ENCODE data around the gene OSBPL2. TPM values are rescaled to one million over a fixed set of nuclear protein-coding genes. Genes with fewer than 3 reads are reported as not detected.

The OSBPL2 gene
- total and polyA plus RNA-seq, 2 donors (not counting 3 experiments of a cell fraction or from before 2014, with no cell fraction given), result 13.1 to 33.0 TPM

DNA sequence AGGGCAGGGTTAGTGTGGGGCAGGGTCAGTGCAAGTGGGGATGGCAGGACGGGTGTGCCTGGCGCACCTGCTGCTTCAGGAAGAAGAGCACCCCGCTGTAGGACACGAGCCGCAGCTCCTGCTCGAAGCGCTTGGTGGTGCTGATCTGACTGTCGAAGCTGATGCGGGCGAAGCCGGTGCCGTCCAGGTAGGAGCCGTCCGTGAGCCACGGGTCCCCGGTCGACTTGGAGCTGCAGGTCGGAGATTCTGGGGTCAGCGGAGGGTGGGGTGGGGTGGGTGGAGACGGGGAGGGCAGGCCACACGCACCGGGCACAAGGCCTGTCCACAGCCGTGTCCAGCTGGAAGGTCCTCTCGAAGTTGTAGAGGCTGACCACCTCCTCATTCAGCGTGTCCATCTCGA lies 74.7 kb downstream of the OSBPL2 start:
- H3K9ac ChIP-seq (replicated peaks; ENCODE audit: extremely low read depth, insufficient read depth, low read length), result no peak overlapping the region
- peaks cover 17 to 71% of the 10 kb centered on the region in 2 experiments for H3K36me3 ChIP-seq (ENCODE audit: control insufficient read depth in 2 of 2, extremely low read depth in 1 of 2, insufficient read depth in 2 of 2, low read length in 2 of 2)
- no peaks in the 10 kb centered on the region for H3K9me1 ChIP-seq (replicated peaks; ENCODE audit: control insufficient read depth, extremely low read depth, insufficient read depth, low read length)
- H3K4me2 ChIP-seq (ENCODE audit: insufficient read depth, low read length), result no peak overlapping the region
- ChIA-PET POLR2A (no interaction called here), CTCF (interaction anchor here (0.6 to 2.3 kb wide), 2 partner anchors 20 to 69 kb away, joined by 3 to 7 read pairs; no protein-coding TSS in a partner anchor)
- no peaks in the 10 kb centered on the region for H4K20me1 ChIP-seq (replicated peaks; ENCODE audit: control insufficient read depth, extremely low read depth, insufficient read depth, low read length)
- no TSS peak for BruUV-seq (replicated peaks)
- no peak overlapping the region for H2AFZ ChIP-seq (ENCODE audit: low read depth, low read length)
- no peaks in the 10 kb centered on the region for H3K27me3 ChIP-seq (ENCODE audit: control insufficient read depth in 2 of 2, insufficient read depth in 2 of 2, low read length in 2 of 2)
- H3K27ac ChIP-seq (ENCODE audit: insufficient read depth, low read depth, low read length), result no peak overlapping the region
- peaks cover 4% of the 10 kb centered on the region for H3K79me2 ChIP-seq (ENCODE audit: control insufficient read depth, insufficient read depth, low read length)
- dilution Hi-C loops (cut with MboI; ENCODE audit: extremely low pct_ligation_motif_present, low sequenced_read_pairs) (no loop called here), intact Hi-C loops (cut with micrococcal nuclease) (no loop called here)
- H3K9me3 ChIP-seq (replicated peaks; ENCODE audit: control insufficient read depth, insufficient read depth, low read length), result no peaks in the 10 kb centered on the region
- H3K4me1 ChIP-seq (ENCODE audit: control insufficient read depth, extremely low read depth, insufficient read depth, low read length), result no peaks in the 10 kb centered on the region
- TF ChIP-seq MAX (IDR thresholded peaks at IDR 0.05; ENCODE audit: insufficient read depth, insufficient read length), result no peak
- no peak for TF ChIP-seq GATA2 (IDR thresholded peaks at IDR 0.05; ENCODE audit: insufficient read depth, insufficient read length, low read depth, low read length)
- TF ChIP-seq MYC (IDR thresholded peaks at IDR 0.05; ENCODE audit: low read depth, low read length), result no peak
- TF ChIP-seq POLR2A (IDR thresholded peaks at IDR 0.05; ENCODE audit: low read depth, low read length), result no peak
- no peak for TF ChIP-seq EZH2 (IDR thresholded peaks at IDR 0.05; ENCODE audit: borderline replicate concordance, low read depth, low read length, severe bottlenecking)
- no peak for TF ChIP-seq POLR2AphosphoS5 (IDR thresholded peaks at IDR 0.05; ENCODE audit: insufficient read depth, low read depth, low read length)
- TF ChIP-seq CTCF (IDR thresholded peaks at IDR 0.05; ENCODE audit: extremely low read depth in 1 of 2, insufficient read depth in 1 of 2, low read depth in 1 of 2, low read length in 2 of 2), result no peak
- TF ChIP-seq JUN (IDR thresholded peaks at IDR 0.05; ENCODE audit: borderline replicate concordance, insufficient read depth, insufficient read length, low read depth), result no peak
- TF ChIP-seq FOS (IDR thresholded peaks at IDR 0.05; ENCODE audit: borderline replicate concordance, insufficient read depth, low read length), result no peak
- DNase-seq (ENCODE audit: low read depth, low spot score) (no peak), FAIRE-seq (no peak)
- H3K4me3 ChIP-seq (replicated peaks in 1 of 3; ENCODE audit: insufficient read depth in 1 of 3, low read depth in 1 of 3, low read length in 3 of 3), result no peak overlapping the region

Measured in endothelial cell of umbilical vein (primary cell).